ENCODE results near the gene USP31. TPM values are rescaled to one million over a fixed set of nuclear protein-coding genes. Genes with fewer than 3 reads are reported as not detected.

USP31 gene
- total and polyA plus RNA-seq, 10 donors: 0.52 to 9.0 (median 5.5) TPM

GRCh38 chr16:23172583-23172982, 23.3 kb upstream of the USP31 start:
- Histone ChIP-seq H3K36me3 (no peaks in the 10 kb centered on the region), H3K9me3 (no peaks in the 10 kb centered on the region), H3K27me3 (replicated peaks in 1 of 7) (peaks cover 0 to 82% (median 0%) of the 10 kb centered on the region in 7 donors), H3K27ac (no peak overlapping the region), H3K4me3 (no peak overlapping the region), H3K4me1 (no peaks in the 10 kb centered on the region)
- DNase-seq: no peak
- TF ChIP-seq CTCF (IDR thresholded peaks at IDR 0.05 in 8 of 11, conservative IDR thresholded peaks at IDR 0.05 in 3 of 11): no peak
- TF ChIP-seq POLR2AphosphoS5 (IDR thresholded peaks at IDR 0.05): no peak
- no peak for TF ChIP-seq POLR2A (IDR thresholded peaks at IDR 0.05)
- 34 to 55% (median 41%) methylated on average over 6 to 7 of the region's 7 CpGs for WGBS, 5 donors
- intact Hi-C loops (cut with DNase I; ENCODE audit: low total_unique reads): no loop called here

GRCh38 chr16:23164736-23165135, 15.5 kb upstream of the USP31 start:
- no peak for DNase-seq
- Histone ChIP-seq H3K27ac (no peak overlapping the region), H3K4me3 (no peak overlapping the region), H3K36me3 (no peaks in the 10 kb centered on the region), H3K9me3 (no peaks in the 10 kb centered on the region), H3K4me1 (no peaks in the 10 kb centered on the region), H3K27me3 (replicated peaks in 1 of 7) (peaks cover 0 to 66% (median 6%) of the 10 kb centered on the region in 7 donors)
- 67 to 90% (median 77%) methylated on average over 4 of the region's 4 CpGs for WGBS, 5 donors
- TF ChIP-seq CTCF (IDR thresholded peaks at IDR 0.05 in 8 of 11, conservative IDR thresholded peaks at IDR 0.05 in 3 of 11): no peak
- no peak for TF ChIP-seq POLR2AphosphoS5 (IDR thresholded peaks at IDR 0.05)
- no peak for TF ChIP-seq POLR2A (IDR thresholded peaks at IDR 0.05)
- intact Hi-C loops (cut with DNase I; ENCODE audit: low total_unique reads): no loop called here

GRCh38 chr16:23163921-23164320, 14.7 kb upstream of the USP31 start:
- Histone ChIP-seq H3K4me3 (no peak overlapping the region), H3K9me3 (no peaks in the 10 kb centered on the region), H3K4me1 (no peaks in the 10 kb centered on the region), H3K36me3 (no peaks in the 10 kb centered on the region), H3K27me3 (replicated peaks in 1 of 7) (peaks cover 0 to 60% (median 6%) of the 10 kb centered on the region in 7 donors), H3K27ac (no peak overlapping the region)
- intact Hi-C loops (cut with DNase I; ENCODE audit: low total_unique reads): no loop called here
- DNase-seq: no peak
- WGBS, 5 donors: 85 to 95% (median 92%) methylated on average over 2 of the region's 2 CpGs
- TF ChIP-seq CTCF (IDR thresholded peaks at IDR 0.05 in 8 of 11, conservative IDR thresholded peaks at IDR 0.05 in 3 of 11) (no peak), POLR2A (IDR thresholded peaks at IDR 0.05) (no peak), POLR2AphosphoS5 (IDR thresholded peaks at IDR 0.05) (no peak)

- Histone ChIP-seq H3K4me1 (no peaks in the 10 kb centered on the region), H3K9me3 (no peaks in the 10 kb centered on the region), H3K4me3 (no peak overlapping the region), H3K27me3 (replicated peaks in 1 of 7) (peaks cover 0 to 49% (median 0%) of the 10 kb centered on the region in 7 donors), H3K36me3 (no peaks in the 10 kb centered on the region), H3K27ac (no peak overlapping the region)
- WGBS, 5 donors: 68 to 90% (median 78%) methylated on average over 3 of the region's 3 CpGs
- TF ChIP-seq POLR2AphosphoS5 (IDR thresholded peaks at IDR 0.05): no peak
- no peak for TF ChIP-seq CTCF (IDR thresholded peaks at IDR 0.05 in 8 of 11, conservative IDR thresholded peaks at IDR 0.05 in 3 of 11)
- TF ChIP-seq POLR2A (IDR thresholded peaks at IDR 0.05): no peak
- no peak for DNase-seq
- intact Hi-C loops (cut with DNase I; ENCODE audit: low total_unique reads): no loop called here
Observed at GRCh38 chr16:23160574-23160973, 11.3 kb upstream of the USP31 start.
